ENCODE results near the gene TEX44. TPM values are rescaled to one million over a fixed set of nuclear protein-coding genes. Genes with fewer than 3 reads are reported as not detected.

The TEX44 gene
- total and polyA plus RNA-seq, 2 of the 13 experiments (the other 11 are each of a cell fraction or from before 2014, with no cell fraction given), result not detected

DNA sequence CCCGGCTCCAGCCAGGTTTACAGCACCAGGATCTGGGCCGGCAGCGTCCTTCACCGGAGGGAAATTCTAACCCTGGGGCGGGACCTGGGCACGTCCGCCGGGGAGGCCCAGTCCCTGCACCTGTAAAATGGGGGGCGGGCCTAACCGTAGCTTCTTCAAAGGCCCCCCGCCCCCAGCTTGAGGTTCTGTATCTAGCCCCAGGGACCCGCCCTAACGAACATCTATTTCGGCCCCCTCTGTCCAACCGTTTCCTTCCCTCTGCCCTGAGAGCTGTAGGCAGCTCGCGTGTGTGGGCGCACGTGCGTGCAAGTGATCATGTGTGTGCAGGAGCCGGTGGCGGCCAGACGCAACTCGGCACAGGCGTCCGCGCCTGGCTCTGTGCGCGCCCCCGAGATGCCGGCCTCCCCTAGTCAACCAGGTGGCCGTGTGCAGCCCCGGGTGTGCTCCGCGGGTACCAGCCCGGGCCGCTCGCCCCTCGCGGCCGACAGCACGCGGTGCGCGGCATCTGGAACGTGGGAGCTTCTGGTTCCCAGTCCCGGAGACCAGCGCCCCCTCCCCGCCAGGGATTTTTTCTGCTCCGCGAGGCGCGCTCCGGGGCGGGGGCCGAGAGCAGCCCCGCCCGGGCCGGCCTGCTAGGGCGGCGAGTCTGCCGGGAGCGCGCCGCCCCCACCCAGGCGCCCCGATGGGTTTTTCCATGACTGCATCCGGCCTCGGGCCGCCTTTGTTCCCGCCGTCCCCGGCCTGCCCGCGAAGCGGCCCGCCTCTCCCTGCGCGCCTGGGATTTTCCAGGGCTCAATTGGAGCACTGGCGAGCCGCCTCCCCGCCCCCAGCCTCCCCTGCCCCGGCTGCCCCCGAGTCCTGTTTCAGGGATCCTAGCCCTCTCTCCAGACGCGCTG, 21.2 kb downstream of the TEX44 start (continued):
- no peak for TF ChIP-seq FOXK2 (IDR thresholded peaks at IDR 0.05)
- TF ChIP-seq MXI1 (IDR thresholded peaks at IDR 0.05; ENCODE audit: borderline replicate concordance, low read depth, low read length), result no peak
- no peak for TF ChIP-seq GMEB1 (CRISPR knock-in tag; IDR thresholded peaks at IDR 0.05; ENCODE audit: borderline replicate concordance)
- no peak for TF ChIP-seq AGO1 (IDR thresholded peaks at IDR 0.05; ENCODE audit: low read depth, low read length, poor library complexity, severe bottlenecking)
- TF ChIP-seq GTF3A (CRISPR knock-in tag; conservative IDR thresholded peaks at IDR 0.05), result peak; percentile 94
- peak; percentile 52; the same call in 1 of the 2 replicates for TF ChIP-seq MED1 (CRISPR knock-in tag; IDR thresholded peaks at IDR 0.05)
- TF ChIP-seq ZNF83 (CRISPR knock-in tag; IDR thresholded peaks at IDR 0.05; ENCODE audit: borderline replicate concordance), result peak; percentile 87; the same call in 1 of the 2 replicates
- TF ChIP-seq POGZ (CRISPR knock-in tag; IDR thresholded peaks at IDR 0.05), result peak; percentile 53; the same call in 1 of the 2 replicates
- TF ChIP-seq TARDBP (CRISPR knock-in tag; IDR thresholded peaks at IDR 0.05), result no peak; the same call in 1 of the 2 replicates
- no peak for TF ChIP-seq HNRNPH1 (optimal IDR thresholded peaks at IDR 0.05; ENCODE audit: low read depth, low read length)
- peak; percentile 61; the same call in 1 of the 2 replicates for TF ChIP-seq ZNF782 (CRISPR knock-in tag; IDR thresholded peaks at IDR 0.05; ENCODE audit: borderline replicate concordance)
- TF ChIP-seq, protein P1, sequence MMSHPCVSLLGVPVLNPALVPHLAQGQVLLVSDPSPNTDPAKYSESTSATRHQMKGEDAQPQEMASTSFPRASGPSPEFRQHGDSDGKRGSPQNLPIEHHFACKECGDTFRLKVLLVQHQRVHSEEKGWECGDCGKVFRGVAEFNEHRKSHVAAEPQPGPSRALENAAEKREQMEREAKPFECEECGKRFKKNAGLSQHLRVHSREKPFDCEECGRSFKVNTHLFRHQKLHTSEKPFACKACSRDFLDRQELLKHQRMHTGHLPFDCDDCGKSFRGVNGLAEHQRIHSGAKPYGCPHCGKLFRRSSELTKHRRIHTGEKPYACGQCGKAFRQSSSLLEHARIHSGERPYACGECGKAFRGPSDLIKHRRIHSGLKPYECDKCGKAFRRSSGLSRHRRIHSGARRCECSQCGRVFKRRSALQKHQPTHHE (CRISPR knock-in tag; IDR thresholded peaks at IDR 0.05; ENCODE audit: borderline replicate concordance), result peak; percentile 93
- no peak for TF ChIP-seq SMC3 (IDR thresholded peaks at IDR 0.05; ENCODE audit: low read length)
- TF ChIP-seq GATA4 (IDR thresholded peaks at IDR 0.05; ENCODE audit: borderline replicate concordance, low read depth), result no peak
- TF ChIP-seq ZNF251 (CRISPR knock-in tag; IDR thresholded peaks at IDR 0.05), result no peak; the same call in 1 of the 2 replicates
- peak; percentile 95 for TF ChIP-seq ZNF614 (CRISPR knock-in tag; IDR thresholded peaks at IDR 0.05; ENCODE audit: borderline replicate concordance)
- TF ChIP-seq ZNF124 (CRISPR knock-in tag; IDR thresholded peaks at IDR 0.05), result no peak
- peak; percentile 33; the same call in 1 of the 2 replicates for TF ChIP-seq FOXA3 (CRISPR knock-in tag; IDR thresholded peaks at IDR 0.05)
- peak; percentile 90; the same call in 1 of the 2 replicates for TF ChIP-seq ZNF773 (CRISPR knock-in tag; IDR thresholded peaks at IDR 0.05; ENCODE audit: borderline replicate concordance)
- no peak for TF ChIP-seq PTBP1 (IDR thresholded peaks at IDR 0.05; ENCODE audit: low read depth, low read length, poor library complexity, severe bottlenecking)
- TF ChIP-seq, protein P2, sequence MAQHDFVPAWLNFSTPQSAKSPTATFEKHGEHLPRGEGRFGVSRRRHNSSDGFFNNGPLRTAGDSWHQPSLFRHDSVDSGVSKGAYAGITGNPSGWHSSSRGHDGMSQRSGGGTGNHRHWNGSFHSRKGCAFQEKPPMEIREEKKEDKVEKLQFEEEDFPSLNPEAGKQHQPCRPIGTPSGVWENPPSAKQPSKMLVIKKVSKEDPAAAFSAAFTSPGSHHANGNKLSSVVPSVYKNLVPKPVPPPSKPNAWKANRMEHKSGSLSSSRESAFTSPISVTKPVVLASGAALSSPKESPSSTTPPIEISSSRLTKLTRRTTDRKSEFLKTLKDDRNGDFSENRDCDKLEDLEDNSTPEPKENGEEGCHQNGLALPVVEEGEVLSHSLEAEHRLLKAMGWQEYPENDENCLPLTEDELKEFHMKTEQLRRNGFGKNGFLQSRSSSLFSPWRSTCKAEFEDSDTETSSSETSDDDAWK (CRISPR knock-in tag; IDR thresholded peaks at IDR 0.05), result no peak
- TF ChIP-seq FOXM1 (CRISPR knock-in tag; IDR thresholded peaks at IDR 0.05), result peak; percentile 21; the same call in 1 of the 2 replicates
- no peak for TF ChIP-seq TBX3 (IDR thresholded peaks at IDR 0.05; ENCODE audit: borderline replicate concordance)
- TF ChIP-seq MED8 (CRISPR knock-in tag; IDR thresholded peaks at IDR 0.05; ENCODE audit: insufficient replicate concordance), result peak; percentile 85
